OCI-M1 (cell line): Measurements from ENCODE around the gene LIN7B.
"Not testable (repeated sequence)": the region's sequence is repeated elsewhere in the genome, so short reads cannot be mapped to it uniquely, and the experiment has no call there.

Source experiments
- DNase-seq: peaks from one replicate; lab custom pipeline; 2025; lab: John Stamatoyannopoulos, UW

LIN7B gene

GRCh38 chr19:49145573-49146407 lies 31.6 kb downstream of the LIN7B start:
- DNase-seq, result peak; percentile 96

DNA sequence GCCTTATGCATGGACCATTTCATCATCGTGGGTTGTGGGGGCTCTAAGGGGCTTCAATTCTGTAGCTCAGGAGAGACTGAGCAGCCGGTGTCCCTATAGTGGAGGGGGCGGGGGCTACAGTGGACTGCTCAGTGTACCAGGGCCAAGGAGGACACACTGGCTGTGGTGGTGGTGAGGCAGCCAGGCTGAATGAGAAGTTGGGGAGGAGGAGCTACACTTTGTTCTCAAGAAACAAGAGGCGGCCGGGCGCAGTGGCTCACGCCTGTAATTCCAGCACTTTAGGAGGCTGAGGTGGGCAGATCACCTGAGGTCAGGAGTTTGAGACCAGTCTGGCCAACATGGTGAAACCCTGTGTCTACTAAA lies 32.2 kb downstream of the LIN7B start:
- not testable (repeated sequence) for DNase-seq

DNA sequence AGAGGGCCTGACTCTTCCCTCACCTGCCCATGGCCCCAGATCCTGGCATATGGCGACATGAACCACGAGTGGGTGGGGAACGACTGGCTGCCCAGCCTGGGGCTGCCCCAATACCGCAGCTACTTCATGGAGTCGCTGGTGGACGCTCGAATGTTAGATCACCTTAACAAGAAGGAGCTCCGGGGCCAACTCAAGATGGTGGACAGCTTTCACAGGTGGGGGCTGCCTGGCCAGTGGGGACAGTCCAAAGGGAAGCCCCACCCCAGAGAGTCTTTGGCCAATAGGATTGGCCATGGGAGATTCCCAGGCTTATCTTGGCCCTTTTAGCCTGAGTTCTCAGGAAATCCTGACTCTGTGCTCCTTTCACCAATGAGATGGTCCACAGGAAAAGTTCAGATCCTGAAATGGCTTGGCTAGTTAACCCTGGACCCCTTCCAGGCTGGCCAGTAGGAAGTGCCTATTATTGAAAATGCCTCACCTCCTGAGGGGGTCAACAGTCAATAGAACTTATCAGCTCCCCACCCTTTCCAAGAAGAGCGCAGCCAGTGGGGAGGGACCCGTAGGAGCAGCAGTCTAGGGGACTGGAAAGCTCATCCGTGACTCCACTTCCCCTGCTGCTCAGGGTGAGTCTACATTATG lies 34.0 kb downstream of the LIN7B start:
- no peak for DNase-seq

DNA sequence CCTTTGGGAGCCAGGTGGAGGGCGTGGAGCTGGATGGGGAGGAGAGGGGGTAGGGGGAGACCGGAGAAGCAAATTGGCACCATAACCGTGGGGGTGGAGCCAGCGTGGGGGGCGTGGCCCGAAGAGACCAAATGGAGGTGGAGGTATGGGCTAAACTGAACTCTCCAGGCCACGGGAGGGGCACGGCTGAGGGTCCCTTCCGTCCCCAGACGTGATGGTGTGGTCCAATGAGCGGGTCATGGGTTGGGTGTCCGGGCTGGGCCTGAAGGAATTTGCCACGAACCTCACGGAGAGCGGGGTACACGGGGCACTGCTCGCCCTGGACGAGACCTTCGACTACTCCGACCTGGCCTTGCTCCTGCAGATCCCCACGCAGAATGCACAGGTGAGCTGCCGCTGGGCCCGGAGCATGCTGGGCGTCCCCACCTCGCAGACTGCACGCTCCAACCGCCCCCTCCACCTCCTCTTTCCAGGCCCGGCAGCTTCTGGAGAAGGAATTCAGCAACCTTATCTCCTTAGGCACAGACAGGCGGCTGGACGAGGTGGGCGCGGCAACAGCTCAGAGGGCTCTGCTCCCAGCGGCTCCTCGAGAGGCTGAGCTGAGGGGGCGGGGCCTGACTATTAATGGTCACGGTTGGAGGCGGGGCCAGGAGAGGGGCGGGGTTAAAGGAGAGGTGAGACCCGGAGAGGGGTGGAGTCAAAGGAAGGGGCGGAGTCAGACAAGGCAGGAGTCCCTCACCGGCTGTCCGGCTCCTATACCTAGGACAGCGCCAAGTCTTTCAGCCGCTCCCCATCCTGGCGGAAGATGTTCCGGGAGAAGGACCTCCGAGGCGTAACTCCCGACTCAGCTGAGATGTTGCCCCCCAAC lies 34.8 kb downstream of the LIN7B start:
- DNase-seq, result peak; percentile 99

DNA sequence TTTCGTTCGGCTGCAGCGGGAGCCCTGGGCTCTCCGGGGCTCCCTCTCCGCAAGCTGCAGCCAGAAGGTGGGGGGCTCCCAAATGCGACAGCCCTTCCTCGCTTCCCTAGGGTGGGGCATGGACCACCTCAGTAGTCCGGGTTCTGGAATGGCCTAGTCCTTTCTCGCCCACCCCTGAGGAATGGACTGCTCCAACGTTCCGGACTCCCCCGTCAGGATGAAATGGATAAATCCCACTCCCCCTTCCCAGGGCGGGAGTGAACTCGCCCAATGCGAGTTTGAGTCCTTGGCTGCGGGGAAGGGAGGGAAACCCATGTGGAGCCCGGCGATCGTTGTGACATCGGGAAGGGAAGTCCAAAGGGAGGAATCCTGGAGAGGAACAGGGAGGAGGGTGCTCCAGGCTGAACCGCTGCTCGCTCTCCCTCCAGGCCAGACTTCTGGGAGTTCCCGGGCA lies 35.5 kb downstream of the LIN7B start:
- DNase-seq, result peak; percentile 91

- peak; percentile 98 for DNase-seq
These were observed 36.2 kb downstream of the LIN7B start for GRCh38 chr19:49150106-49150943.

DNA sequence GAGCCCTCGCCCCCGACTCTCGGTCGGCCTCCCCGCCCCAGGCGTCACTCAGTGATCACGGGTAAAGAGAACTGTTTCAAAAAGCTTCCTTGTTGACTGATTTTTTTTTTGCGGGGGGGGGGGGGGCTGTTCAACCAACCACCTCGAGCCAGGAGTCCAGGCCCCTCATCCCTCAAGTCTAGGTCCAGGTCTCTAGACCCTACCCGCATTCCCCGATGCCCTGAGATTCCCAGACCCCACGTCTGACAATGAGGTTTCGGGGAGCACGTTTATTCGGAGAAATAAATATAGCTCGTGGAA lies 36.7 kb downstream of the LIN7B start:
- DNase-seq, result no peak

DNA sequence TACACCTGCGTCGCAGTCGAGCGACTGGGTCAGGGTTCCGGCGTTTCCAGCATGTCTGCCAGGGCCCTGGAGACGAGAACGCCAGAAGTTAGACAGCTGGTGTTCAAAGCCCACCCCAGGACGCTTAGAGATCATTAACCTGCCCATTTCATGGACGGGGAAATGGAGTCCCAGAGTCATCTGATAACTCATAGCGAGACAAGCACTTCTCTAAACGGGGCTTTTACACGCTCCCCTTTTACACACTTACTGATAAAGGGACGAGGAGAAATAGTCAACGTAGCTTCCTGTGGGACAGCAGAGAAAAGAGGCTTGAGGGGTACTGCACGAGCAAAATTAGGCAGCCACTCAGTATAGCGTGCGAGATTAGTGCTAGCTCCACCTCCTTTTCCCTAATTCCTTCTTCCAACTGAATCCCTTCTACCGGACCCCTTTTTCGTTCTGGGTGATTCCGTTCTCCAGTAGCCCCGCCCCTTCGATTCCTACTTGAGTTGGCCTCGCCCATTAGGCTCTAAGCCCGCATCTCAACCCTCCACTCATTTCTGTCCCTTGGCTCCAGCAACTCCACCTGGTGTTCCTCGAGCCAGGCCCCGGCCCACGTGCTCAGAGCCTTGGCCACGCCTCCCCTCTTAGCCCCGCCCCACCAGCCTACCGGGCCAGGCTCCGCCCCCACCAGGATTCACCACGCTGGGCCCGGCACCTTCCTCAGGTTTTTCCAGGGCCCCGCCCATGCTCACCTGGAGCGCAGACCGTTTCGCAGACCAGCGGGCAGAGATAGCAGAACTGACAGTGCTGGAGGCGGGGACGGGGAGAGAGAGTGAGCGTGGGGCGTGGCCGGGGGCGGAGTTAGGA lies 37.3 kb downstream of the LIN7B start:
- DNase-seq, result peak; percentile 96

- DNase-seq, result no peak
These were observed 38.0 kb downstream of the LIN7B start for GRCh38 chr19:49152119-49152550.

DNA sequence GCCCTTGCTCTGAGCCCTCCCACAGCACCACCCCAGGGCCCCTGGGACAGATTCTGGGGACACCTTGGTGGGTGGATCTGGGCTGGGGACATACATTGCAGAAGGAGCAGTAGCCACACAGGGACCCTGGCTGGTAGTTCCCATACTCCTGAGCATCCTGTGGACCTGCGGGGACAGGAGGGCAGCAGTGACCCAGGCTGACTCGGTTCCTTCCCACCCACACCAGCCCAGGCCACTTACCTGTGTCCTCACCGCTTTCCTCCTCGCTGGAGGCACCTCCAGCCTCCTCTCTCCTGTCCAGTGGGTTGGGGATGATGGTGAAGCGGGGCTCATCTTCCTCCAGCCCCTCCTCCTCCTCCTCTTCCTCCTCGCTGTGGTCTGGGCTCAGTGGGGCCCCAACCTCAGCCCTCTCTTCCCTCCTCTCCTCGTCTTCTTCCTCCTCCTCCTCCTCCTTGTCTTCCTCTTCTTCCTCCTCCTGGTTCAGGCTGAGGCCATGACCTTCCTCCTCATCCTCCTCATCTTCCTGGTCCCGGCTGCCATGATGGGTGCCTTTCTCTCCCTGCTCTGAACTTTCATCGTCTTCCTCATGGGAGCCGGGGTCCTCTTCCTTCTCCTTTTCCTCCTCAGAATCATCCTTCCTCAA lies 39.1 kb downstream of the LIN7B start:
- no peak for DNase-seq

GRCh38 chr19:49154279-49154678 lies 40.1 kb downstream of the LIN7B start:
- no peak for DNase-seq

DNA sequence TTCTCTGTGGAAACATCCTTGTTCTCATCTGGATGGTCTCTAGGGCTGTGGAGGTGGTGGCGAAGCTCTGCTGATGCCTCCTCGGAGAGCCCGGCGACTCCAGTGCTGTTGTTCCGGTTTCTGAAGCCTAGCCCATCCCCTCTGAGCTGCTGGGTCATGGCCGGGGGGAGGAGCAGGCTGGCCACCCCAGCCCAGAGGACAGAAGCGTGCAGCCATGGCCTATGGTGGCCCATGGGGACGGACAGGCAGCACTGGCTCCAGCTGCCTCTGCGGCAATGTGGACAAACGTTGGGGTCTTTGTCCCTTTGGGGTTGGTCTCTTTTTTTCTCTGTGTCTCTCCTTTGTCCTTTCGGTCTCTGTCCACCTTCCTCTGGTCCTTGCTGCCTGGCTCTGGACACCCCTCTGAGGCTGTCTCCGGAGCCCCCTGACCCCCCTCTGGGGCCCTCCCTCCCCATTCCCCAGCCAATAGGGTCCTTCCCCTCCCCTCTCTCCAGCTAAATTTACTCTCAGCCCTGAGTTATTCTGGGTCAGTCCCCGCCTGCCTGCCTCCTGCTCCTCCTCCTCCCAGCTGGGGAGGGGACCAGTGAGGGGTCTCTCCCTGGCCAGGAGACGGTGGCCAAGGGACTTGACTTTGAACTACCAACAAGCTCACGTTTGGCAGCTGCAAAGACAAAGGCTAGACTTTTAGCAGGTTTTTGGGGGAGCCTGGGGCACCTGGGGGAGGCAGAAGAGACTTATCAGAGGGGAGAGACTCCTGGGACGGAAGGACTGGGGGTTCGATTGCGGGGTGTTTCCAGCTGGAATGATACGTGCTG lies 41.0 kb downstream of the LIN7B start, which contains the start of gene HRC:
Gene HRC (minus strand): TSS at position 392 of the 815 bp plus-strand sequence. CDS start 159 bp downstream, at position 233.
- DNase-seq, result no peak

GRCh38 chr19:49155820-49156346 lies 41.7 kb downstream of the LIN7B start:
- peak; percentile 46 for DNase-seq

GRCh38 chr19:49157445-49158224 lies 43.5 kb downstream of the LIN7B start, which contains the start of gene TRPM4:
Gene TRPM4 (plus strand): TSS chr19:49157792. CDS start chr19:49157867, 75 bp downstream.
- DNase-seq, result peak; percentile 94

DNA sequence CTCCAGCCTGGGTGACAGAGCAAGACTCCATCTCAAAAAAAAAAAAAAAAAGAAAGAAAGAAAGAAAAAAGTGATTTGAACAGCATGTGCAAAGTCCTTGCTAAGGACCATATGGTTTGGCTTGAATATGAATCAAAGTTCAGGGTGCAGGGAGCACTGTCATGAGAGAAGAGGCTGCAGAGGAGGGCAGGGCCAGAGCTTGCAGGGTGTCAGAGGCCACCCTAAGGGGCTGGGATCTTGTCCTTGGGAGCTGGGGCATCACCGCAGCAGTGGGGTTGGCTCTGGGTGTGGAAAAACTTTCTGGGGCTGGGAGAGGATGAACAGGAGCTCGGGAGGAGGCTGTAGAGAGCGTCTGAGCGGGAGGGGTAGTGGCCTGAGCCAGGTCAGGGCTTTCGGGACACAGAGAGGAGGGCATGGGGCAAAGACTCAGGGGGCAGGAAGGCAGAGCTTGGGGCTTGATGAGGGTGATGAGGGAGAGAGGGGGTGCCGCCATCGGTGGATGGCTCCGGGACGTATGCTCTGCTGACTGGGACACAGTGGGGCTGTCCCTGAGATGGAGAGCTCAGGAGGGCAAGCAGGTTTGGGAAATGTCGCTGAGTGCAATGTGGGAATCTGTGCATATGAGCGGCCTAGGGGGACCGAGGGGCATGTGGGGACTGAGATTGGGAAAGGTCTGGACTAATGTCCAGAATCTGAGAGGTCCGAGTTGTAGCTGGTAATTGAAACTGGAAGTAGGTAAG lies 46.5 kb downstream of the LIN7B start:
- DNase-seq, result no peak

DNA sequence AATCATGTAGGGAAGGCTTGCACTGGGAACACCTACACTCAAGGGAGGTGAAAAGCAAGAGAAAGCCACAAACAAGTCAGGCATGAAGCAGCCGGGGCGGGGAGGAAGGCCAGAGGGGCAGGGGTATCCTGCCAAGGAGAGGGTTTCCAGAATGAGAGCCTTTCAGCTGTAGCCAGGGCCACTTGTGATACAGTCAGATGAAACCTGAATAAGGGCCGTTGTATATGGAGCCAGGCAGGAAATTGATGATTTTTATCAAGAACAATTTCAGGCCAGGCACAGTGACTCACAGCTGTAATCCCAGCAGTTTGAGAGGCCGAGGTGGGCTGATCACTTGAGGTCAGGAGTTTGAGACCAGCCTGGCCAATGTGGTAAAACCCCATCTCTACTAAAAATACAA lies 47.8 kb downstream of the LIN7B start:
- DNase-seq, result no peak

GRCh38 chr19:49165111-49165750 lies 51.1 kb downstream of the LIN7B start:
- DNase-seq, result no peak
